NCI-H2196 (cell line): ENCODE data around the gene LAG3.
A peak's percentile ranks its signal among the peaks of the same experiment; 100 is the strongest.

Source experiments
- DNase-seq: peaks from one replicate; lab custom pipeline; 2025; ENCODE audit not compliant: unreplicated experiment; lab: John Stamatoyannopoulos, UW

Gene LAG3

GRCh38 chr12:6787309-6787708 lies 15.0 kb downstream of the LAG3 start:
- no peak for DNase-seq

GRCh38 chr12:6788972-6789924 lies 16.9 kb downstream of the LAG3 start, which contains the start of gene CD4:
Gene CD4 (plus strand): TSS chr12:6789528. CDS start chr12:6800139, 10,611 bp downstream.
- DNase-seq: no peak

GRCh38 chr12:6790496-6791150 lies 18.3 kb downstream of the LAG3 start:
- DNase-seq: no peak

GRCh38 chr12:6791931-6792520 lies 19.7 kb downstream of the LAG3 start:
- DNase-seq: no peak

GRCh38 chr12:6792522-6793201 lies 20.3 kb downstream of the LAG3 start:
- no peak for DNase-seq

GRCh38 chr12:6795088-6795487 lies 22.8 kb downstream of the LAG3 start:
- DNase-seq: no peak

GRCh38 chr12:6796576-6796975 lies 24.3 kb downstream of the LAG3 start:
- DNase-seq: no peak

- DNase-seq: no peak
Measured at GRCh38 chr12:6799147-6799546, 26.8 kb downstream of the LAG3 start.

- no peak for DNase-seq
Measured at GRCh38 chr12:6807170-6807569, 34.9 kb downstream of the LAG3 start.

GRCh38 chr12:6809056-6809455 lies 36.7 kb downstream of the LAG3 start:
- DNase-seq: no peak

- no peak for DNase-seq
Measured at GRCh38 chr12:6810758-6811157, 38.4 kb downstream of the LAG3 start.

GRCh38 chr12:6813363-6813762 lies 41.0 kb downstream of the LAG3 start:
- DNase-seq: no peak

GRCh38 chr12:6816598-6816997 lies 44.3 kb downstream of the LAG3 start:
- DNase-seq: no peak

- no peak for DNase-seq
Measured at GRCh38 chr12:6817098-6817497, 44.8 kb downstream of the LAG3 start.

GRCh38 chr12:6817662-6818157 lies 45.4 kb downstream of the LAG3 start:
- no peak for DNase-seq

GRCh38 chr12:6818222-6818621 lies 45.9 kb downstream of the LAG3 start:
- peak; percentile 23 for DNase-seq

- DNase-seq: no peak
Measured at GRCh38 chr12:6818645-6819044, 46.3 kb downstream of the LAG3 start.

GRCh38 chr12:6819106-6820030 lies 47.0 kb downstream of the LAG3 start:
- no peak for DNase-seq

- no peak for DNase-seq
Measured at GRCh38 chr12:6820166-6820565, 47.8 kb downstream of the LAG3 start.
